Astrocyte of the cerebellum (primary cell): ENCODE data around the gene RGS19.

Experiments used
- DNase-seq: peaks from one replicate; pipeline ENCODE4 v3.0.0-alpha.2; 2011; ENCODE audit warnings: low read depth
- H3K4me3 ChIP-seq: 2 replicates; pipeline ENCODE4 v1.5.1; 2011; ENCODE audit warnings: mild to moderate bottlenecking, low read depth, low read length, moderate library complexity
- CTCF ChIP-seq: IDR thresholded peaks from 2 replicates; pipeline ENCODE4 v1.5.1; 2012; ENCODE audit warnings: low read length, low read depth, moderate library complexity, mild to moderate bottlenecking; ENCODE audit errors: missing control alignments
- in situ Hi-C: cut with HindIII; loops from 2 replicates; pipeline ENCODE4 v1.10.0; 2017; ENCODE audit warnings: low sequenced_read_pairs

The RGS19 gene

GRCh38 chr20:64102647-64103354 is 23.5 kb upstream of the RGS19 start:
- DNase-seq, result no peak
- in situ Hi-C loops, result no loop called here
- TF ChIP-seq CTCF, result no peak
- H3K4me3 ChIP-seq, result no peak overlapping the region

- in situ Hi-C loops, result no loop called here
- DNase-seq, result no peak
- H3K4me3 ChIP-seq, result no peak overlapping the region
- peak; percentile 54 for TF ChIP-seq CTCF
These were observed 22.7 kb upstream of the RGS19 start for GRCh38 chr20:64101731-64102621.

- in situ Hi-C loops, result no loop called here
- TF ChIP-seq CTCF, result no peak
- no peak overlapping the region for H3K4me3 ChIP-seq
- DNase-seq, result no peak
These were observed 21.8 kb upstream of the RGS19 start for GRCh38 chr20:64100946-64101688.

- no peak overlapping the region for H3K4me3 ChIP-seq
- in situ Hi-C loops, result no loop called here
- TF ChIP-seq CTCF, result no peak
- DNase-seq, result no peak
These were observed 21.2 kb upstream of the RGS19 start for GRCh38 chr20:64100566-64100888.

- no peak for DNase-seq
- no peak for TF ChIP-seq CTCF
- H3K4me3 ChIP-seq, result no peak overlapping the region
- in situ Hi-C loops, result no loop called here
These were observed 20.7 kb upstream of the RGS19 start for GRCh38 chr20:64099880-64100565.
